HG03520 (cell line): ENCODE data around the gene NUAK1.

ENCODE experiments used
- ATAC-seq: cut with Tn5 transposase; IDR thresholded peaks from one replicate; pipeline ENCODE4 v1.9.1; 2021; ENCODE audit warnings: mild to moderate bottlenecking, moderate library complexity; ENCODE audit not compliant: unreplicated experiment

The NUAK1 gene

GRCh38 chr12:106132175-106133135 lies 6.3 kb downstream of the NUAK1 start:
- ATAC-seq: no peak

- no peak for ATAC-seq
Measured at GRCh38 chr12:106131676-106132075, 7.1 kb downstream of the NUAK1 start.

- ATAC-seq: no peak
Measured at GRCh38 chr12:106130474-106131113, 8.2 kb downstream of the NUAK1 start.

- no peak for ATAC-seq
Measured at GRCh38 chr12:106128585-106129328, 10.0 kb downstream of the NUAK1 start.

- ATAC-seq: no peak
Measured at GRCh38 chr12:106127338-106128126, 11.2 kb downstream of the NUAK1 start.

GRCh38 chr12:106126441-106127337 lies 12.1 kb downstream of the NUAK1 start:
- no peak for ATAC-seq

- no peak for ATAC-seq
Measured at GRCh38 chr12:106125351-106126095, 13.2 kb downstream of the NUAK1 start.

GRCh38 chr12:106123551-106124081 lies 15.1 kb downstream of the NUAK1 start:
- no peak for ATAC-seq

GRCh38 chr12:106123110-106123509 lies 15.6 kb downstream of the NUAK1 start:
- ATAC-seq: no peak

- ATAC-seq: no peak
Measured at GRCh38 chr12:106122004-106122403, 16.8 kb downstream of the NUAK1 start.

GRCh38 chr12:106120519-106121105 lies 18.1 kb downstream of the NUAK1 start:
- no peak for ATAC-seq

GRCh38 chr12:106119301-106119700 lies 19.5 kb downstream of the NUAK1 start:
- ATAC-seq: no peak

GRCh38 chr12:106118381-106119130 lies 20.2 kb downstream of the NUAK1 start:
- ATAC-seq: no peak

GRCh38 chr12:106115440-106115839 lies 23.3 kb downstream of the NUAK1 start:
- ATAC-seq: no peak

GRCh38 chr12:106114447-106115068 lies 24.2 kb downstream of the NUAK1 start:
- ATAC-seq: no peak

GRCh38 chr12:106113824-106114446 lies 24.8 kb downstream of the NUAK1 start:
- ATAC-seq: no peak

GRCh38 chr12:106113446-106113823 lies 25.3 kb downstream of the NUAK1 start:
- no peak for ATAC-seq
